HUES64 (cell line): ENCODE data around the gene SPEM1.

Source experiments
- H3K27ac ChIP-seq: 2 replicates; pipeline ENCODE4 v1.7.0; 2013; ENCODE audit warnings: low read depth, low read length, inconsistent platforms
- H3K27me3 ChIP-seq: 2 replicates; pipeline ENCODE4 v1.6.1; 2013; ENCODE audit warnings: mild to moderate bottlenecking, low read length; ENCODE audit not compliant: insufficient read depth
- H3K36me3 ChIP-seq: 2 replicates; pipeline ENCODE4 v1.6.1; 2013; ENCODE audit warnings: mild to moderate bottlenecking, low read length; ENCODE audit not compliant: insufficient read depth
- H3K4me1 ChIP-seq: 2 replicates; pipeline ENCODE4 v1.6.1; 2013; ENCODE audit warnings: mild to moderate bottlenecking, low read length, moderate library complexity; ENCODE audit not compliant: insufficient read depth
- H3K4me3 ChIP-seq: 2 replicates; pipeline ENCODE4 v1.5.1; 2013; ENCODE audit warnings: mild to moderate bottlenecking, low read length, moderate library complexity
- H3K9ac ChIP-seq: 2 replicates; pipeline ENCODE4 v1.6.1; 2013; ENCODE audit warnings: mild to moderate bottlenecking, low read depth, low read length
- H3K9me3 ChIP-seq: 2 replicates; pipeline ENCODE4 v1.6.1; 2013; ENCODE audit warnings: low read depth, low read length; ENCODE audit not compliant: insufficient read depth
- WGBS: fragments of 150-250, 120-280 bp; methylation state at CpG from one replicate; pipeline ENCODE4 v1.1.7; 2013; ENCODE audit warnings: missing lambda C conversion rate; 5-methylcytosine and 5-hydroxymethylcytosine counted together

SPEM1 gene

GRCh38 chr17:7443499-7444485 is 23.7 kb downstream of the SPEM1 start:
- Histone ChIP-seq H3K4me1 (peaks cover 22% of the 10 kb centered on the region), H3K9ac (no peak overlapping the region), H3K4me3 (no peak overlapping the region), H3K36me3 (no peaks in the 10 kb centered on the region), H3K27me3 (peaks cover 17% of the 10 kb centered on the region), H3K9me3 (no peaks in the 10 kb centered on the region), H3K27ac (no peak overlapping the region)
- 84% methylated on average over 7 of the region's 7 CpGs for WGBS

GRCh38 chr17:7444682-7445618 is 24.8 kb downstream of the SPEM1 start, which contains the start of gene CHRNB1:
Gene CHRNB1, plus strand, starts transcription at chr17:7445061. Its CDS starts 67 bp downstream, at chr17:7445128.
- Histone ChIP-seq H3K27me3 (peaks cover 5% of the 10 kb centered on the region; the same call in 1 of the 2 replicates), H3K36me3 (no peaks in the 10 kb centered on the region), H3K9me3 (no peaks in the 10 kb centered on the region), H3K4me3 (peak within 1 kb of the TSS; percentile 68), H3K27ac (peak within 1 kb of the TSS; percentile 81; the same call in 1 of the 2 replicates), H3K9ac (peak within 1 kb of the TSS; percentile 62), H3K4me1 (peaks cover 19% of the 10 kb centered on the region)
- 2% methylated on average over 51 of the region's 51 CpGs for WGBS

GRCh38 chr17:7445619-7445968 is 25.5 kb downstream of the SPEM1 start:
- Histone ChIP-seq H3K27me3 (peaks cover 5% of the 10 kb centered on the region; the same call in 1 of the 2 replicates), H3K4me3 (peak overlapping the region; percentile 68), H3K4me1 (peaks cover 19% of the 10 kb centered on the region), H3K36me3 (no peaks in the 10 kb centered on the region), H3K27ac (peak overlapping the region; percentile 81; the same call in 1 of the 2 replicates), H3K9me3 (no peaks in the 10 kb centered on the region), H3K9ac (peak overlapping the region; percentile 62; the same call in 1 of the 2 replicates)
- WGBS, result 2% methylated on average over 16 of the region's 16 CpGs

GRCh38 chr17:7448461-7448860 is 28.3 kb downstream of the SPEM1 start:
- peaks cover 11% of the 10 kb centered on the region for H3K4me1 ChIP-seq
- WGBS, result 88% methylated on average over 7 of the region's 7 CpGs
- no peak overlapping the region for H3K9ac ChIP-seq
- no peak overlapping the region for H3K4me3 ChIP-seq
- no peaks in the 10 kb centered on the region for H3K9me3 ChIP-seq
- H3K27ac ChIP-seq, result no peak overlapping the region
- no peaks in the 10 kb centered on the region for H3K27me3 ChIP-seq
- H3K36me3 ChIP-seq, result no peaks in the 10 kb centered on the region

GRCh38 chr17:7459961-7460545 is 39.9 kb downstream of the SPEM1 start:
- Histone ChIP-seq H3K27ac (peak overlapping the region; percentile 40), H3K9me3 (no peaks in the 10 kb centered on the region), H3K4me3 (no peak overlapping the region), H3K9ac (no peak overlapping the region), H3K36me3 (0 out of 2 replicates have a peak, but pooled peaks cover 6% of the 10 kb centered on the region), H3K27me3 (no peaks in the 10 kb centered on the region), H3K4me1 (peaks cover 7% of the 10 kb centered on the region)
- WGBS, result 80% methylated on average over 2 of the region's 3 CpGs

- H3K36me3 ChIP-seq, result 0 out of 2 replicates have a peak, but pooled peaks cover 6% of the 10 kb centered on the region
- H3K27ac ChIP-seq, result no peak overlapping the region; the same call in 1 of the 2 replicates
- no peaks in the 10 kb centered on the region for H3K9me3 ChIP-seq
- no peak overlapping the region for H3K9ac ChIP-seq
- 69% methylated on average over 7 of the region's 7 CpGs for WGBS
- H3K27me3 ChIP-seq, result no peaks in the 10 kb centered on the region
- H3K4me3 ChIP-seq, result no peak overlapping the region
- H3K4me1 ChIP-seq, result peaks cover 7% of the 10 kb centered on the region
Measured at GRCh38 chr17:7460850-7461660, 40.9 kb downstream of the SPEM1 start.

- H3K27me3 ChIP-seq, result no peaks in the 10 kb centered on the region
- peaks cover 7% of the 10 kb centered on the region for H3K4me1 ChIP-seq
- WGBS, result 95% methylated on average over 44 of the region's 44 CpGs
- H3K9ac ChIP-seq, result no peak overlapping the region; the same call in 1 of the 2 replicates
- peaks cover 15% of the 10 kb centered on the region for H3K36me3 ChIP-seq
- H3K4me3 ChIP-seq, result no peak overlapping the region
- no peaks in the 10 kb centered on the region for H3K9me3 ChIP-seq
- no peak overlapping the region for H3K27ac ChIP-seq
Measured at GRCh38 chr17:7462474-7463371, 42.6 kb downstream of the SPEM1 start.

GRCh38 chr17:7463372-7463846 is 43.3 kb downstream of the SPEM1 start:
- Histone ChIP-seq H3K4me1 (peaks cover 7% of the 10 kb centered on the region), H3K36me3 (peaks cover 15% of the 10 kb centered on the region), H3K4me3 (no peak overlapping the region), H3K27me3 (no peaks in the 10 kb centered on the region), H3K9me3 (no peaks in the 10 kb centered on the region), H3K9ac (no peak overlapping the region), H3K27ac (no peak overlapping the region)
- 91% methylated on average over 11 of the region's 14 CpGs for WGBS

- H3K4me1 ChIP-seq, result peaks cover 7% of the 10 kb centered on the region
- WGBS, result 93% methylated on average over 9 of the region's 9 CpGs
- peaks cover 17% of the 10 kb centered on the region for H3K36me3 ChIP-seq
- H3K4me3 ChIP-seq, result no peak overlapping the region
- no peak overlapping the region for H3K9ac ChIP-seq
- H3K27ac ChIP-seq, result no peak overlapping the region
- no peaks in the 10 kb centered on the region for H3K27me3 ChIP-seq
- no peaks in the 10 kb centered on the region for H3K9me3 ChIP-seq
Measured at GRCh38 chr17:7464081-7464480, 44.0 kb downstream of the SPEM1 start.
